ENCODE data around the gene CHAF1A.

DNA sequence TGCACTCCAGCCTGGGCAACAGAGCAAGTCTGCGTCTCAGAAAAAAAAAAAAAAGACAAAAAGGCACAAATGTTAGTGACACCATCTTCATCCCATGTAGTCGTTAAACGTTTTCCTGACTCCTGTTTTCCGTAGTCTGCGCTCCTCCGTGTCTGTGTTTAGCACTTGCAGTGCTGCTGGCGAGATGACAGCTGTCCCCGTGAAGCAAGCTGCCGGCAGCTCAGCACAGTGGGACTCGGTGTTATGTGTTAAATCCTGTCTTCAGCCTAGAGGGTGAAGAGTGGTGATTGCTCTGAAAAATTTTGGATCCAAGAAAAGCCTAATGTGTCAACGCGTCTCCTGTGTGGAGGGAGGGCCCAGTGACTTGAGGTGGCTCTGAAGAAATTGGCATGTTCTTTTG, 36.8 kb downstream of the CHAF1A start:
- TF ChIP-seq POLR2A (IDR thresholded peaks at IDR 0.05; ENCODE audit: low read depth, low read length) (no peak), POLR2AphosphoS5 (IDR thresholded peaks at IDR 0.05; ENCODE audit: low read depth, low read length) (no peak), SPI1 (IDR thresholded peaks at IDR 0.05; ENCODE audit: low read depth, low read length) (no peak), TAF1 (IDR thresholded peaks at IDR 0.05; ENCODE audit: low read depth, low read length) (no peak), PAX5 (IDR thresholded peaks at IDR 0.05; ENCODE audit: insufficient read depth, low read length, severe bottlenecking) (no peak)

Data from GM12891 (cell line).